ENCODE data around the gene FHIP1B.

- TF ChIP-seq POLR2A (IDR thresholded peaks at IDR 0.05) (no peak), CTCF (IDR thresholded peaks at IDR 0.05) (no peak)
Measured at GRCh38 chr11:6249770-6250555, 15.5 kb upstream of the FHIP1B start.

All from vagina (tissue), 2 donors.